ENCODE results near the gene OTOR.
A peak's percentile ranks its signal among the peaks of the same experiment; 100 is the strongest.

Gene OTOR

GRCh38 chr20:16713066-16713465 lies 35.1 kb upstream of the OTOR start:
- Histone ChIP-seq H3K27me3 (replicated peaks; ENCODE audit: control insufficient read depth, insufficient read depth, low read length, poor library complexity, severe bottlenecking) (no peaks in the 10 kb centered on the region), H3K4me1 (ENCODE audit: control insufficient read depth, insufficient read depth, low read length, poor library complexity, severe bottlenecking) (peaks cover 16% of the 10 kb centered on the region), H3K4me3 (ENCODE audit: insufficient read depth, low read depth, low read length, poor library complexity, severe bottlenecking) (no peak overlapping the region), H3K9me3 (ENCODE audit: control insufficient read depth, low read length) (no peaks in the 10 kb centered on the region), H3K27ac (ENCODE audit: insufficient read depth, low read length, poor library complexity, severe bottlenecking) (no peak overlapping the region), H3K36me3 (ENCODE audit: control insufficient read depth, insufficient read depth, low read length) (no peaks in the 10 kb centered on the region)
- no peak for DNase-seq

GRCh38 chr20:16714242-16714641 lies 33.9 kb upstream of the OTOR start:
- Histone ChIP-seq H3K27ac (ENCODE audit: insufficient read depth, low read length, poor library complexity, severe bottlenecking) (no peak overlapping the region), H3K4me1 (ENCODE audit: control insufficient read depth, insufficient read depth, low read length, poor library complexity, severe bottlenecking) (peaks cover 6% of the 10 kb centered on the region), H3K9me3 (ENCODE audit: control insufficient read depth, low read length) (no peaks in the 10 kb centered on the region), H3K36me3 (ENCODE audit: control insufficient read depth, insufficient read depth, low read length) (no peaks in the 10 kb centered on the region), H3K27me3 (replicated peaks; ENCODE audit: control insufficient read depth, insufficient read depth, low read length, poor library complexity, severe bottlenecking) (no peaks in the 10 kb centered on the region), H3K4me3 (ENCODE audit: insufficient read depth, low read depth, low read length, poor library complexity, severe bottlenecking) (no peak overlapping the region)
- DNase-seq, result no peak

- H3K4me1 ChIP-seq (ENCODE audit: control insufficient read depth, insufficient read depth, low read length, poor library complexity, severe bottlenecking), result peaks cover under 1% of the 10 kb centered on the region
- no peak for DNase-seq
- H3K27me3 ChIP-seq (replicated peaks; ENCODE audit: control insufficient read depth, insufficient read depth, low read length, poor library complexity, severe bottlenecking), result no peaks in the 10 kb centered on the region
- H3K36me3 ChIP-seq (ENCODE audit: control insufficient read depth, insufficient read depth, low read length), result no peaks in the 10 kb centered on the region
- no peak overlapping the region for H3K4me3 ChIP-seq (ENCODE audit: insufficient read depth, low read depth, low read length, poor library complexity, severe bottlenecking)
- H3K27ac ChIP-seq (ENCODE audit: insufficient read depth, low read length, poor library complexity, severe bottlenecking), result no peak overlapping the region
- H3K9me3 ChIP-seq (ENCODE audit: control insufficient read depth, low read length), result no peaks in the 10 kb centered on the region
These were observed 33.4 kb upstream of the OTOR start for GRCh38 chr20:16714751-16715150.

GRCh38 chr20:16719421-16719820 lies 28.7 kb upstream of the OTOR start:
- Histone ChIP-seq H3K36me3 (ENCODE audit: control insufficient read depth, insufficient read depth, low read length) (no peaks in the 10 kb centered on the region), H3K27me3 (replicated peaks; ENCODE audit: control insufficient read depth, insufficient read depth, low read length, poor library complexity, severe bottlenecking) (no peaks in the 10 kb centered on the region), H3K9me3 (ENCODE audit: control insufficient read depth, low read length) (no peaks in the 10 kb centered on the region), H3K4me3 (ENCODE audit: insufficient read depth, low read depth, low read length, poor library complexity, severe bottlenecking) (no peak overlapping the region), H3K27ac (ENCODE audit: insufficient read depth, low read length, poor library complexity, severe bottlenecking) (no peak overlapping the region), H3K4me1 (ENCODE audit: control insufficient read depth, insufficient read depth, low read length, poor library complexity, severe bottlenecking) (no peaks in the 10 kb centered on the region)
- no peak for DNase-seq

- no peaks in the 10 kb centered on the region for H3K27me3 ChIP-seq (replicated peaks; ENCODE audit: control insufficient read depth, insufficient read depth, low read length, poor library complexity, severe bottlenecking)
- H3K4me1 ChIP-seq (ENCODE audit: control insufficient read depth, insufficient read depth, low read length, poor library complexity, severe bottlenecking), result peaks cover 13% of the 10 kb centered on the region
- H3K36me3 ChIP-seq (ENCODE audit: control insufficient read depth, insufficient read depth, low read length), result peaks cover 20% of the 10 kb centered on the region
- no peak for DNase-seq
- peak overlapping the region; percentile 77 for H3K4me3 ChIP-seq (ENCODE audit: insufficient read depth, low read depth, low read length, poor library complexity, severe bottlenecking)
- peak overlapping the region; percentile 86 for H3K27ac ChIP-seq (ENCODE audit: insufficient read depth, low read length, poor library complexity, severe bottlenecking)
- H3K9me3 ChIP-seq (ENCODE audit: control insufficient read depth, low read length), result no peaks in the 10 kb centered on the region
These were observed 19.1 kb upstream of the OTOR start for GRCh38 chr20:16729080-16729479.

- peaks cover 19% of the 10 kb centered on the region for H3K4me1 ChIP-seq (ENCODE audit: control insufficient read depth, insufficient read depth, low read length, poor library complexity, severe bottlenecking)
- peak within 1 kb of the TSS; percentile 86 for H3K27ac ChIP-seq (ENCODE audit: insufficient read depth, low read length, poor library complexity, severe bottlenecking)
- H3K4me3 ChIP-seq (ENCODE audit: insufficient read depth, low read depth, low read length, poor library complexity, severe bottlenecking), result peak within 1 kb of the TSS; percentile 77
- no peaks in the 10 kb centered on the region for H3K9me3 ChIP-seq (ENCODE audit: control insufficient read depth, low read length)
- peaks cover 27% of the 10 kb centered on the region for H3K36me3 ChIP-seq (ENCODE audit: control insufficient read depth, insufficient read depth, low read length)
- no peaks in the 10 kb centered on the region for H3K27me3 ChIP-seq (replicated peaks; ENCODE audit: control insufficient read depth, insufficient read depth, low read length, poor library complexity, severe bottlenecking)
- peak; percentile 80 to 88 (median 85) for DNase-seq
These were observed 18.3 kb upstream of the OTOR start, which contains the start of gene SNRPB2 for GRCh38 chr20:16729565-16730460. Gene SNRPB2, plus strand, starts transcription at chr20:16730026. Its CDS starts 1,677 bp downstream, at chr20:16731703.

GRCh38 chr20:16732506-16733152 lies 15.5 kb upstream of the OTOR start:
- Histone ChIP-seq H3K9me3 (ENCODE audit: control insufficient read depth, low read length) (no peaks in the 10 kb centered on the region), H3K27ac (ENCODE audit: insufficient read depth, low read length, poor library complexity, severe bottlenecking) (peak overlapping the region; percentile 10), H3K36me3 (ENCODE audit: control insufficient read depth, insufficient read depth, low read length) (peaks cover 50% of the 10 kb centered on the region), H3K27me3 (replicated peaks; ENCODE audit: control insufficient read depth, insufficient read depth, low read length, poor library complexity, severe bottlenecking) (no peaks in the 10 kb centered on the region), H3K4me3 (ENCODE audit: insufficient read depth, low read depth, low read length, poor library complexity, severe bottlenecking) (no peak overlapping the region), H3K4me1 (ENCODE audit: control insufficient read depth, insufficient read depth, low read length, poor library complexity, severe bottlenecking) (peaks cover 19% of the 10 kb centered on the region)
- DNase-seq, result no peak

- H3K27ac ChIP-seq (ENCODE audit: insufficient read depth, low read length, poor library complexity, severe bottlenecking), result no peak overlapping the region
- H3K36me3 ChIP-seq (ENCODE audit: control insufficient read depth, insufficient read depth, low read length), result peaks cover 53% of the 10 kb centered on the region
- no peak for DNase-seq
- no peak overlapping the region for H3K4me3 ChIP-seq (ENCODE audit: insufficient read depth, low read depth, low read length, poor library complexity, severe bottlenecking)
- H3K4me1 ChIP-seq (ENCODE audit: control insufficient read depth, insufficient read depth, low read length, poor library complexity, severe bottlenecking), result no peaks in the 10 kb centered on the region
- no peaks in the 10 kb centered on the region for H3K27me3 ChIP-seq (replicated peaks; ENCODE audit: control insufficient read depth, insufficient read depth, low read length, poor library complexity, severe bottlenecking)
- H3K9me3 ChIP-seq (ENCODE audit: control insufficient read depth, low read length), result no peaks in the 10 kb centered on the region
These were observed 7.6 kb upstream of the OTOR start for GRCh38 chr20:16740365-16741072.

GRCh38 chr20:16744178-16744807 lies 3.9 kb upstream of the OTOR start:
- H3K4me1 ChIP-seq (ENCODE audit: control insufficient read depth, insufficient read depth, low read length, poor library complexity, severe bottlenecking), result no peaks in the 10 kb centered on the region
- no peak overlapping the region for H3K4me3 ChIP-seq (ENCODE audit: insufficient read depth, low read depth, low read length, poor library complexity, severe bottlenecking)
- no peak overlapping the region for H3K27ac ChIP-seq (ENCODE audit: insufficient read depth, low read length, poor library complexity, severe bottlenecking)
- H3K36me3 ChIP-seq (ENCODE audit: control insufficient read depth, insufficient read depth, low read length), result peaks cover 22% of the 10 kb centered on the region
- DNase-seq, result no peak
- no peaks in the 10 kb centered on the region for H3K9me3 ChIP-seq (ENCODE audit: control insufficient read depth, low read length)
- no peaks in the 10 kb centered on the region for H3K27me3 ChIP-seq (replicated peaks; ENCODE audit: control insufficient read depth, insufficient read depth, low read length, poor library complexity, severe bottlenecking)
